DND-41 (cell line): ENCODE results near the gene TOX2.

Source experiments
- ATAC-seq: fragments of 200-7000 bp; cut with Tn5 transposase; 3 replicates; pipeline ENCODE4 v1.9.1; 2021; ENCODE audit warnings: low read depth; ENCODE audit not compliant: insufficient read depth
- DNase-seq: peaks from one replicate; pipeline ENCODE4 v3.0.0-alpha.2; 2020
- H2AFZ ChIP-seq: 2 replicates; pipeline ENCODE4 v1.6.0; 2012; ENCODE audit warnings: low read depth, low read length
- H3K27ac ChIP-seq: 2 replicates; pipeline ENCODE4 v1.5.1; 2012; ENCODE audit warnings: low read length, inconsistent platforms
- H3K27me3 ChIP-seq: fragments of 200-600 bp; sonication (generic); 2 replicates; pipeline ENCODE4 v1.6.0; 2012; ENCODE audit warnings: low read length, mild to moderate bottlenecking, inconsistent platforms; ENCODE audit not compliant: insufficient read depth, poor library complexity
- H3K36me3 ChIP-seq: 2 replicates; pipeline ENCODE4 v1.5.1; 2012; ENCODE audit warnings: low read length, inconsistent platforms; ENCODE audit not compliant: insufficient read depth
- H3K4me1 ChIP-seq: 2 replicates; pipeline ENCODE4 v1.5.1; 2012; ENCODE audit warnings: mild to moderate bottlenecking, low read length; ENCODE audit not compliant: insufficient read depth
- H3K4me2 ChIP-seq: 2 replicates; pipeline ENCODE4 v1.6.0; 2012; ENCODE audit warnings: mild to moderate bottlenecking, moderate library complexity, low read length, inconsistent platforms; ENCODE audit not compliant: insufficient read depth
- H3K4me3 ChIP-seq, 2 experiments: fragments of 200-600 bp in 1 of 2; shearing (Covaris generic) in 1 of 2; 2 replicates each; pipeline ENCODE4 v1.5.1; 2012 to 2016; ENCODE audit warnings: inconsistent platforms in 2 of 2, low read length in 2 of 2, mild to moderate bottlenecking in 2 of 2, low read depth in 1 of 2, moderate library complexity in 1 of 2
- H3K79me2 ChIP-seq: 2 replicates; pipeline ENCODE4 v1.6.0; 2012; ENCODE audit warnings: low read length, inconsistent platforms; ENCODE audit not compliant: insufficient read depth
- H3K9ac ChIP-seq: 2 replicates; pipeline ENCODE4 v1.6.0; 2012; ENCODE audit warnings: low read depth, mild to moderate bottlenecking, inconsistent platforms, low read length, moderate library complexity
- H3K9me3 ChIP-seq: 2 replicates; pipeline ENCODE4 v1.5.1; 2012; ENCODE audit warnings: low read length, moderate library complexity, mild to moderate bottlenecking, inconsistent platforms; ENCODE audit not compliant: insufficient read depth, severe bottlenecking
- H4K20me1 ChIP-seq: 2 replicates; pipeline ENCODE4 v1.6.0; 2012; ENCODE audit warnings: low read length; ENCODE audit not compliant: insufficient read depth
- EZH2 ChIP-seq: IDR thresholded peaks from 3 replicates; pipeline ENCODE4 v1.6.1; 2012; ENCODE audit warnings: borderline replicate concordance, low read depth, mild to moderate bottlenecking, moderate library complexity, low read length, inconsistent platforms; ENCODE audit not compliant: severe bottlenecking
- TF ChIP-seq, protein P1 (sequence below): IDR thresholded peaks from 2 replicates; pipeline ENCODE4 v1.5.1; 2012; ENCODE audit warnings: borderline replicate concordance, low read length, moderate library complexity, mild to moderate bottlenecking; ENCODE audit not compliant: poor library complexity, severe bottlenecking; ENCODE audit errors: extremely low read depth

The TOX2 gene, protein sequence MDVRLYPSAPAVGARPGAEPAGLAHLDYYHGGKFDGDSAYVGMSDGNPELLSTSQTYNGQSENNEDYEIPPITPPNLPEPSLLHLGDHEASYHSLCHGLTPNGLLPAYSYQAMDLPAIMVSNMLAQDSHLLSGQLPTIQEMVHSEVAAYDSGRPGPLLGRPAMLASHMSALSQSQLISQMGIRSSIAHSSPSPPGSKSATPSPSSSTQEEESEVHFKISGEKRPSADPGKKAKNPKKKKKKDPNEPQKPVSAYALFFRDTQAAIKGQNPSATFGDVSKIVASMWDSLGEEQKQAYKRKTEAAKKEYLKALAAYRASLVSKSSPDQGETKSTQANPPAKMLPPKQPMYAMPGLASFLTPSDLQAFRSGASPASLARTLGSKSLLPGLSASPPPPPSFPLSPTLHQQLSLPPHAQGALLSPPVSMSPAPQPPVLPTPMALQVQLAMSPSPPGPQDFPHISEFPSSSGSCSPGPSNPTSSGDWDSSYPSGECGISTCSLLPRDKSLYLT

DNA sequence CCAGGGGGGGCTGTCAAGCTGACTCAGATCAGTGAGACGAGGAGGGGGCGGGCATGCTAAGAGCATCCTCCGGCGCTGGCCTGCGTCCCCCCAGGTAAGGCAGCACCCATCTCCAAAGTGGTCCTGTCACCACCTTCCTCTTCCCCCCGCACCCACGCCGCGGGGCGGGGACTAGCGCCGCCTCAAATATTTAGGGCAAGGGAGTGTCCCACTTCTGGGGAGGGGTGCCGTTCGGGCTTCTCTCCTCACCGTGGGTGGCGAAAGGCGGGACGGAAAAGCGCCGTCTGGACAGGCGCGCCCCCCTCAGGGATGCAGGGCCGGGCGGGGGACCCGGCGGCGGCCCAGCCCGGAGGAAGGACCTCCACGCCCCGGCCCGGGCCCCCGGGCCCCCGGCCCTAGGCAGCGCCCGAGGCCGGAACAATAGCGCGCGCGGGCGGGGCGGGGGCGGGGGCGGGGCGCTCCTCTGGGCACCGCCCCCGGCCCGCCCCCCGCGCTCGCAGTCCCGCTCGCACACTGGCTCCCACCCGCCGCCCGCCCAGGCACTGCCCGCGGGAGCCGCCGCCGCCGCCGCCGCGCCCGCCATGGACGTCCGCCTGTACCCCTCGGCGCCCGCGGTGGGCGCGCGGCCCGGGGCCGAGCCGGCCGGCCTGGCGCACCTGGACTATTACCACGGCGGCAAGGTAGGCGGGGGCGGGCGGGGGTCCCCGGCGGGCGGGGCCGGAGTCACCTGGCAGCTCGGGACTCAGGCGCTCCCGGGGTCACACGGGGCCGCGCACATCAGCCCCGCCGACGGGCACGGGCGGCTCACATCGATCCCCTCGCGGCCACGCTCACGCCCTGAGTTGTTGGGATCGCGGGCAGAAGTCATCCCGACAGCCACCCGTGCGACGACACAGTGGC, at the start of gene TOX2:
Gene TOX2 (plus strand): TSS at position 542 of the 900 bp plus-strand sequence. CDS start 40 bp downstream, at position 582.
- H3K27me3 ChIP-seq: no peaks in the 10 kb centered on the region
- H3K9ac ChIP-seq: no peak within 1 kb of the TSS
- H3K79me2 ChIP-seq: no peaks in the 10 kb centered on the region
- H3K27ac ChIP-seq: no peak within 1 kb of the TSS
- no peak within 1 kb of the TSS for H2AFZ ChIP-seq
- H4K20me1 ChIP-seq: no peaks in the 10 kb centered on the region
- no peak within 1 kb of the TSS for H3K4me2 ChIP-seq
- TF ChIP-seq, protein P1, sequence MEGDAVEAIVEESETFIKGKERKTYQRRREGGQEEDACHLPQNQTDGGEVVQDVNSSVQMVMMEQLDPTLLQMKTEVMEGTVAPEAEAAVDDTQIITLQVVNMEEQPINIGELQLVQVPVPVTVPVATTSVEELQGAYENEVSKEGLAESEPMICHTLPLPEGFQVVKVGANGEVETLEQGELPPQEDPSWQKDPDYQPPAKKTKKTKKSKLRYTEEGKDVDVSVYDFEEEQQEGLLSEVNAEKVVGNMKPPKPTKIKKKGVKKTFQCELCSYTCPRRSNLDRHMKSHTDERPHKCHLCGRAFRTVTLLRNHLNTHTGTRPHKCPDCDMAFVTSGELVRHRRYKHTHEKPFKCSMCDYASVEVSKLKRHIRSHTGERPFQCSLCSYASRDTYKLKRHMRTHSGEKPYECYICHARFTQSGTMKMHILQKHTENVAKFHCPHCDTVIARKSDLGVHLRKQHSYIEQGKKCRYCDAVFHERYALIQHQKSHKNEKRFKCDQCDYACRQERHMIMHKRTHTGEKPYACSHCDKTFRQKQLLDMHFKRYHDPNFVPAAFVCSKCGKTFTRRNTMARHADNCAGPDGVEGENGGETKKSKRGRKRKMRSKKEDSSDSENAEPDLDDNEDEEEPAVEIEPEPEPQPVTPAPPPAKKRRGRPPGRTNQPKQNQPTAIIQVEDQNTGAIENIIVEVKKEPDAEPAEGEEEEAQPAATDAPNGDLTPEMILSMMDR: no peak
- TF ChIP-seq EZH2: no peak
- no peak for ATAC-seq
- H3K9me3 ChIP-seq: no peaks in the 10 kb centered on the region
- no peaks in the 10 kb centered on the region for H3K4me1 ChIP-seq
- no peak within 1 kb of the TSS for H3K4me3 ChIP-seq
- H3K36me3 ChIP-seq: no peaks in the 10 kb centered on the region
- DNase-seq: no peak

DNA sequence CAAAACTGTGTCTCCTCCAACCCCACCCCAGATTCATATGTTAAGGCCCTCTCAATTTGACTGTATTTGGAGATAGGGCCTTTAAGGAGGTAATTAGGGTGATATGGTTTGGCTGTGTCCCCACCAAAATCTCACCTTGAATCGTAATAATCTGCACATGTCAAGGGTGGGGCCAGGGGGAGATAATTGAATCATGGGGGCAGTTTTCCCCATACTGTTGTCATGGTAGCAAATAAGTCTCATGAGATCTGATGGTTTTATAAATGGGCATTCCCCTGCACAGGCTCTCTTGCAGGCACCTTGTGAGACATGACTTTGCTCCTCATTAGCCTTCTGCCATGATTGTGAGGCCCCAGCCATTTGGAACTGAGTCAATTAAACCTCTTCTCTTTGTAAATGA, 46.6 kb upstream of the TOX2 start:
- Histone ChIP-seq H3K27me3 (no peaks in the 10 kb centered on the region), H3K4me3 (no peak overlapping the region), H3K27ac (no peak overlapping the region), H3K4me2 (no peak overlapping the region), H3K9me3 (no peaks in the 10 kb centered on the region), H3K4me1 (no peaks in the 10 kb centered on the region), H3K79me2 (no peaks in the 10 kb centered on the region), H3K36me3 (no peaks in the 10 kb centered on the region), H4K20me1 (no peaks in the 10 kb centered on the region), H3K9ac (no peak overlapping the region), H2AFZ (no peak overlapping the region)
- ATAC-seq (no peak), DNase-seq (no peak)
- TF ChIP-seq, protein P1: no peak
- TF ChIP-seq EZH2: no peak

DNA sequence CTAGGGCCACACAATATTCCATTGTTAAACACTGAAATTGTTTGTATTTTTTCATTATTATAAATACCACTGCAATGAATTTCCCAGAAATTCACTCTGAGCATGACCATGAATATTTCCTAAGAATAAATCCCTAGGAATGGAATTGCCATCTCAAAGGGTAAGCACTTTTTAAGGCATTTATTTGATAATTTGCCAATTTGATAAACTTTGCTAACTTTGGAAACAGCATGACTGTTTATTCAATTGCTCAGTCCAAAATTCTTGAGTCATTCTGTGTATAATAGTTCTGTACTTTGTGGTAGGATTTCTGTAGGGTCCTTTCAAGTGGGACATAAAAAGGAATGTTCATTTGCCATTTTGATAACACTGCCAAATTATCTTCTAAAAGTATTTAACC, 44.2 kb upstream of the TOX2 start:
- Histone ChIP-seq H3K4me2 (no peak overlapping the region), H3K9me3 (no peaks in the 10 kb centered on the region), H3K79me2 (no peaks in the 10 kb centered on the region), H2AFZ (no peak overlapping the region), H3K4me3 (no peak overlapping the region), H3K4me1 (no peaks in the 10 kb centered on the region), H4K20me1 (no peaks in the 10 kb centered on the region), H3K27ac (no peak overlapping the region), H3K27me3 (no peaks in the 10 kb centered on the region), H3K9ac (no peak overlapping the region), H3K36me3 (no peaks in the 10 kb centered on the region)
- no peak for TF ChIP-seq EZH2
- ATAC-seq: no peak
- no peak for DNase-seq
